HT1080 (cell line): Measurements from ENCODE around the gene MTMR6. TPM values are rescaled to one million over a fixed set of nuclear protein-coding genes. Genes with fewer than 3 reads are reported as not detected.
A peak's percentile ranks its signal among the peaks of the same experiment; 100 is the strongest.
"Not testable (repeated sequence)": the region's sequence is repeated elsewhere in the genome, so short reads cannot be mapped to it uniquely, and the experiment has no call there.

Experiments used
- DNase-seq: peaks from one replicate; pipeline ENCODE4 v3.0.0-alpha.2; 2015; ENCODE audit warnings: low read depth
- polyA plus RNA-seq, 2 experiments: library from polyadenylated mRNA; depleted of rRNA; stranded (reverse); fragments of >200 nt; gene quantifications; 2 replicates each; pipeline ENCODE4 v1.2.3, GENCODE V29; 2015
- total RNA-seq: library from RNA; depleted of rRNA; stranded (reverse); fragments of >200 nt; shearing (Covaris generic); gene quantifications from 2 replicates; pipeline ENCODE4 v1.2.3, GENCODE V29; 2014; rRNA removed

MTMR6 gene
- total RNA-seq = 17.3 and 21.2 TPM in 2 replicates
- polyA plus RNA-seq (2015; cell fraction: cytosol; rRNA removed) = 20.8 and 24.3 TPM in 2 replicates
- 26.2 and 31.0 TPM in 2 replicates for polyA plus RNA-seq (2015; cell fraction: nucleus; rRNA removed)

- DNase-seq = peak; percentile 87
These were observed at the start of gene MTMR6 for GRCh38 chr13:25286969-25287961. MTMR6 (minus strand) TSS chr13:25287488; CDS start chr13:25287247, 241 bp downstream.

- DNase-seq = no peak
These were observed 48.6 kb upstream of the MTMR6 start for GRCh38 chr13:25335856-25336255.

- DNase-seq = peak; percentile 13
These were observed 43.3 kb upstream of the MTMR6 start for GRCh38 chr13:25330541-25330940.

GRCh38 chr13:25329706-25330105 lies 42.4 kb upstream of the MTMR6 start:
- DNase-seq = peak; percentile 27

- no peak for DNase-seq
These were observed 36.8 kb upstream of the MTMR6 start for GRCh38 chr13:25324100-25324499.

GRCh38 chr13:25319771-25320170 lies 32.5 kb upstream of the MTMR6 start:
- no peak for DNase-seq

- not testable (repeated sequence) for DNase-seq
These were observed 31.7 kb upstream of the MTMR6 start for GRCh38 chr13:25318946-25319345.

GRCh38 chr13:25310891-25311290 lies 23.6 kb upstream of the MTMR6 start:
- no peak for DNase-seq

- no peak for DNase-seq
These were observed 19.6 kb upstream of the MTMR6 start for GRCh38 chr13:25306671-25307464.

- no peak for DNase-seq
These were observed 14.8 kb upstream of the MTMR6 start for GRCh38 chr13:25302121-25302520.

GRCh38 chr13:25301347-25302113 lies 14.2 kb upstream of the MTMR6 start, which contains the start of gene NUP58:
NUP58 (plus strand) TSS chr13:25301625; CDS start chr13:25301774, 149 bp downstream.
- DNase-seq = peak; percentile 93

GRCh38 chr13:25300861-25301346 lies 13.6 kb upstream of the MTMR6 start:
- no peak for DNase-seq

- no peak for DNase-seq
These were observed 8.4 kb upstream of the MTMR6 start for GRCh38 chr13:25295701-25296100.

- DNase-seq = peak; percentile 7
These were observed 7.9 kb upstream of the MTMR6 start for GRCh38 chr13:25295228-25295627.

GRCh38 chr13:25292301-25292700 lies 5.0 kb upstream of the MTMR6 start:
- DNase-seq = peak; percentile 51

- no peak for DNase-seq
These were observed 4.4 kb upstream of the MTMR6 start for GRCh38 chr13:25291691-25292090.

GRCh38 chr13:25288966-25289365 lies 1.7 kb upstream of the MTMR6 start:
- no peak for DNase-seq

- peak; percentile 32 for DNase-seq
These were observed 850 bp downstream of the MTMR6 start for GRCh38 chr13:25286308-25286968.

- no peak for DNase-seq
These were observed 5.4 kb downstream of the MTMR6 start for GRCh38 chr13:25281935-25282332.
